Measurements from ENCODE around the gene DOK7. TPM values are rescaled to one million over a fixed set of nuclear protein-coding genes. Genes with fewer than 3 reads are reported as not detected.
A peak's percentile ranks its signal among the peaks of the same experiment; 100 is the strongest.

Gene DOK7
- polyA plus RNA-seq, 4 donors = 0.28 to 7.5 (median 0.81) TPM; not detected in 1

DNA sequence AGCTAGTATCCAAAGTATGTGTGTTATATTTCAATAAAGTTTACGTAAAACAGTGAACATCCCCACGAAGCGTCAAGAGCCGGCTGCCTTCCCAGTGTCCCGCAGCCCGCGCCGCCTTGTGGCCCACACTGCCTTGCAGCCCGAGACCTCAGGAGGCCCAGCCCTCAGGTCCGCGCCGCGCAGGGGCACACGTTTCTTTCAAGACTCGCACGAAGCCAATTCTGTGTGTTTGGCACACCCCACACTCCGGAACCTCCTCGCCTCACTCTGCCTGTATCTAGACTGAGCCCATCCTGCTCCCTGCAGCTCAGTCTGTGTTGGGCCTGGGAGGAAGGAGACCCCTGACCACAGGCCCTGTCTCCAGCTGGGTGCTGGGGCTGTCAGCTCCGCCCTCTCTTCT lies 63.4 kb downstream of the DOK7 start:
- DNase-seq (no peak), FAIRE-seq (no peak)
- Histone ChIP-seq H3K36me3 (ENCODE audit: control insufficient read depth in 3 of 3, insufficient read depth in 2 of 3, low read depth in 1 of 3, low read length in 3 of 3) (peaks cover 7 to 94% (median 10%) of the 10 kb centered on the region in 3 donors), H3K27ac (ENCODE audit: low read depth in 1 of 3, low read length in 2 of 3) (no peak overlapping the region), H3K9me3 (ENCODE audit: control insufficient read depth in 2 of 2, insufficient read depth in 1 of 2, low read depth in 1 of 2, low read length in 1 of 2) (no peaks in the 10 kb centered on the region), H3K4me1 (ENCODE audit: control insufficient read depth in 3 of 3, insufficient read depth in 2 of 3, low read depth in 1 of 3, low read length in 2 of 3) (peaks cover 6 to 19% (median 10%) of the 10 kb centered on the region in 3 donors), H3K27me3 (ENCODE audit: control insufficient read depth in 3 of 3, insufficient read depth in 3 of 3, low read length in 3 of 3) (no peaks in the 10 kb centered on the region), H3K4me3 (ENCODE audit: low read depth in 1 of 3, low read length in 3 of 3) (no peak overlapping the region)
- WGBS, 3 donors = 93 to 97% (median 94%) methylated on average over 19 of the region's 19 CpGs

DNA sequence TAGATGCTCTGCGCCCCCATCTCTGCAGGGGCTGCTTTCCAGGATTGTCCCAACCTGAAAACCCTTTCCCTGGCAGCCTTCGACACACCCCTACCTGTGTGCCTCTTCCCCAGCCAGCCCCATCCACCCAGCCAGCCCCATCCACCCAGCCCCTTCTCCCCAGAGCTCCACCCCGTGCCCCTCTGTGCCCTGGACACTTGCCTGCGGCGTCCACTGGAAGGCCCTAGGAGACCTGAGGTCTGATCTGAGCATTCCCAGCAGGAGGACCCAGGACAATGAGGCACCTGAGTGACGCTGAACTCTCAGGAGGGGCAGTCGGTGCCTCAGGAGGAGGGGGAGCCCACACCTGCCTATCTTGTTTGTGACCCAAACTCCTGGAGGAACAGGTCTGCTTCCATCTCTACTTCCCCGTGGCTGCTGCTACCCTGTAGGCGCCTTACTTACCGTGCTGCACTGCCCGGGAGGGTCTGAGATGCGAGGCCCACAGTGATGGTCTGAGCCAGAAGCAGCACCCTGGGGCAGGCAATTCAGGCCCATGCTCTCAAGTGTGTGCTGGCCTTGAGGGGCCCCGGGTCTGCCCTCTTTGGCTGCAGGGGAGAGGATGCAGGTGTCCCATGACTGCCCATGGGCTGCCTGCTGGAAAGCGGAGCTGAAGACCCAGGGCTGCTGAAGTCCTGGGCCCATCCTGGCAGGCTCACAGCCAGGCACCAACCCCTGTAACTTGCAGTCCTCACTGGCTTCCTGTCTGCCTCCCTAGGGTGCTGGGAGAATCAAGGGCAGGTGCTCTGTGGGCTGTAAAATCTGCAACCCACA lies 64.2 kb downstream of the DOK7 start:
- no peaks in the 10 kb centered on the region for H3K27me3 ChIP-seq (ENCODE audit: control insufficient read depth in 3 of 3, insufficient read depth in 3 of 3, low read length in 3 of 3)
- no peak for FAIRE-seq
- peaks cover 6 to 20% (median 12%) of the 10 kb centered on the region in 3 donors for H3K4me1 ChIP-seq (ENCODE audit: control insufficient read depth in 3 of 3, insufficient read depth in 2 of 3, low read depth in 1 of 3, low read length in 2 of 3)
- no peak overlapping the region for H3K27ac ChIP-seq (ENCODE audit: low read depth in 1 of 3, low read length in 2 of 3)
- peaks cover 5 to 85% (median 7%) of the 10 kb centered on the region in 3 donors for H3K36me3 ChIP-seq (ENCODE audit: control insufficient read depth in 3 of 3, insufficient read depth in 2 of 3, low read depth in 1 of 3, low read length in 3 of 3)
- WGBS, 3 donors = 89 to 93% (median 93%) methylated on average over 14 of the region's 14 CpGs
- H3K9me3 ChIP-seq (ENCODE audit: control insufficient read depth in 2 of 2, insufficient read depth in 1 of 2, low read depth in 1 of 2, low read length in 1 of 2) = no peaks in the 10 kb centered on the region
- H3K4me3 ChIP-seq (ENCODE audit: low read depth in 1 of 3, low read length in 3 of 3) = no peak overlapping the region
- no peak for DNase-seq

- FAIRE-seq = no peak
- DNase-seq = no peak
- 90 to 95% (median 91%) methylated on average over 26 to 27 of the region's 27 CpGs for WGBS, 3 donors
- no peak overlapping the region for H3K27ac ChIP-seq (ENCODE audit: low read depth in 1 of 3, low read length in 2 of 3)
- peaks cover 6 to 26% (median 12%) of the 10 kb centered on the region in 3 donors for H3K4me1 ChIP-seq (ENCODE audit: control insufficient read depth in 3 of 3, insufficient read depth in 2 of 3, low read depth in 1 of 3, low read length in 2 of 3)
- peaks cover 3 to 77% (median 5%) of the 10 kb centered on the region in 3 donors for H3K36me3 ChIP-seq (ENCODE audit: control insufficient read depth in 3 of 3, insufficient read depth in 2 of 3, low read depth in 1 of 3, low read length in 3 of 3)
- no peak overlapping the region for H3K4me3 ChIP-seq (ENCODE audit: low read depth in 1 of 3, low read length in 3 of 3)
- no peaks in the 10 kb centered on the region for H3K9me3 ChIP-seq (ENCODE audit: control insufficient read depth in 2 of 2, insufficient read depth in 1 of 2, low read depth in 1 of 2, low read length in 1 of 2)
- H3K27me3 ChIP-seq (ENCODE audit: control insufficient read depth in 3 of 3, insufficient read depth in 3 of 3, low read length in 3 of 3) = no peaks in the 10 kb centered on the region
These were observed 65.1 kb downstream of the DOK7 start for GRCh38 chr4:3527914-3528876.

DNA sequence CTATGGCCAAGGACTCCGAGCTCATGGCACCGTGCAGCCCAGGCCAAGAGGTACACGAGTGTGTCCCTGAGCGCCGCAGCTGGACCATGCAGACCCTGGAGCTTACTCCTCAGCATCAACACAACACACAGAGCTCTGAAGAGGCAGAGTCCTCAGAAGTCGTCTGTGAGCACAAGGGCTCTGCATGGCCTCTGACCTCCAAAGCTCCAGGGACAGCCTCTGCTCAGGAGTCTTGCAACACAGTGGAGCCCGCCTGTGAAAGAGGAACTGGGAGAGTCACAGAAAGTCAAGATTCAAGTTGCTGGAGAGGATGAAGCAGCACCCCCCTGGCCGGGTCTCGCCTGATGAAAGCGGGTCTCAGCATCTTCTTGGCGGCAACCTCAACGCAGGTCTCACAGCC lies 66.3 kb downstream of the DOK7 start:
- Histone ChIP-seq H3K27ac (ENCODE audit: low read depth in 1 of 3, low read length in 2 of 3) (no peak overlapping the region), H3K36me3 (ENCODE audit: control insufficient read depth in 3 of 3, insufficient read depth in 2 of 3, low read depth in 1 of 3, low read length in 3 of 3) (peaks cover 0 to 65% (median 3%) of the 10 kb centered on the region in 3 donors), H3K4me3 (ENCODE audit: low read depth in 1 of 3, low read length in 3 of 3) (no peak overlapping the region), H3K9me3 (ENCODE audit: control insufficient read depth in 2 of 2, insufficient read depth in 1 of 2, low read depth in 1 of 2, low read length in 1 of 2) (no peaks in the 10 kb centered on the region), H3K4me1 (ENCODE audit: control insufficient read depth in 3 of 3, insufficient read depth in 2 of 3, low read depth in 1 of 3, low read length in 2 of 3) (peaks cover 6 to 26% (median 12%) of the 10 kb centered on the region in 3 donors), H3K27me3 (ENCODE audit: control insufficient read depth in 3 of 3, insufficient read depth in 3 of 3, low read length in 3 of 3) (no peaks in the 10 kb centered on the region)
- 81 to 91% (median 84%) methylated on average over 12 of the region's 12 CpGs for WGBS, 3 donors
- FAIRE-seq (no peak), DNase-seq (no peak)

DNA sequence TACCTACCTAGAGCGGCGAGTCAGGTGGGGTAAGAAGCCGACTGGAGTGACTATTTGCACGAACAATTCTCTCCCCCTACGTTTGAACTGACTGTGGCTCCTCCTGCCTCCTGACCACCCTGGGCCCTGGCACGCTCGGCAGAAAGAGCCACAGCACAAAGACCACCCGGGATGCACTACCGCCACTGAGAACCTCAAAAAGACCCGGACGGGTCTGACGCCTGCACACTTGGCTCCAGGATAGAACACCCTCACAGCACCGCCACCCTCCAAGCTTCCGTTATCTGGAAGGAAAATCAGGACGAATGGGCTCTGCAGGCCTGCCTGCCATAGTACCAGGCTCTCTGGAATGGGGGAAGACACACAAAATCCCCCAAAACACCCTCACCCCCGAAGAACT lies 66.9 kb downstream of the DOK7 start:
- Histone ChIP-seq H3K36me3 (ENCODE audit: control insufficient read depth in 3 of 3, insufficient read depth in 2 of 3, low read depth in 1 of 3, low read length in 3 of 3) (peaks cover 0 to 58% (median 3%) of the 10 kb centered on the region in 3 donors), H3K27me3 (ENCODE audit: control insufficient read depth in 3 of 3, insufficient read depth in 3 of 3, low read length in 3 of 3) (no peaks in the 10 kb centered on the region), H3K9me3 (ENCODE audit: control insufficient read depth in 2 of 2, insufficient read depth in 1 of 2, low read depth in 1 of 2, low read length in 1 of 2) (no peaks in the 10 kb centered on the region), H3K27ac (ENCODE audit: low read depth in 1 of 3, low read length in 2 of 3) (no peak overlapping the region), H3K4me3 (ENCODE audit: low read depth in 1 of 3, low read length in 3 of 3) (peak overlapping the region in 1 of 3 donors; percentile 91), H3K4me1 (ENCODE audit: control insufficient read depth in 3 of 3, insufficient read depth in 2 of 3, low read depth in 1 of 3, low read length in 2 of 3) (peaks cover 6 to 26% (median 12%) of the 10 kb centered on the region in 3 donors)
- FAIRE-seq = no peak
- no peak for DNase-seq
- WGBS, 3 donors = 93 to 96% (median 94%) methylated on average over 16 of the region's 16 CpGs

DNA sequence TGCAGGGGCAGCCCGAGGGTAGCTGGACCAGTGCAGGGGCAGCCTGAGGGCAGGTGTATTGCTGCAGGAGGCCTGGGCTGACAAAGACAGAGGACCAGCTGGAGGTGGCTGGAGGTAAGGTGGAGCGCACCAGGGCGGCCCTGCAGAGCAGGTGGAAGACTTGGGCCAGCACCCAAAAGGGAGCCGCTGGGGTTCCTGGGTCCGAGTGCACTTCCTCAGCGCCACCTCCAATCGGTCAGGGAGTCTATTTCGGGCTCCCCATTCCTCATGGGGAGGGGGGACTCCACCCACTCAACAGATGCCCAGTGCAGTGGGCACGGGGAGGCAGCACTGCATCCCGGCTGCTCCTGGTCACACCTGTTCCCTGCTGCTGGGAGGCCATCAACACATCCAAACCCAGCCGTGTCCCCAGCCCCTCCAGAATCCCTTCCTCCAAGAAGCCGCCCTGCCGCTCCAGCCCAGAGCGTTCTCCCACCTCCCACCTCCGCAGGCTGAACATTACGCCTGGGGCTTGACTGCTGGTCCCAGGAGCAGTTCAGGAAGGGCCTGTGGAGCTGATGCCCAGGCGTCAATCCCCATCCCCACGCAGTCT lies 67.7 kb downstream of the DOK7 start:
- FAIRE-seq = no peak
- Histone ChIP-seq H3K27ac (ENCODE audit: low read depth in 1 of 3, low read length in 2 of 3) (no peak overlapping the region), H3K4me3 (ENCODE audit: low read depth in 1 of 3, low read length in 3 of 3) (peak overlapping the region in 2 of 3 donors; percentile 88 to 91), H3K36me3 (ENCODE audit: control insufficient read depth in 3 of 3, insufficient read depth in 2 of 3, low read depth in 1 of 3, low read length in 3 of 3) (peaks cover 0 to 51% (median 3%) of the 10 kb centered on the region in 3 donors), H3K27me3 (ENCODE audit: control insufficient read depth in 3 of 3, insufficient read depth in 3 of 3, low read length in 3 of 3) (no peaks in the 10 kb centered on the region), H3K9me3 (ENCODE audit: control insufficient read depth in 2 of 2, insufficient read depth in 1 of 2, low read depth in 1 of 2, low read length in 1 of 2) (no peaks in the 10 kb centered on the region), H3K4me1 (ENCODE audit: control insufficient read depth in 3 of 3, insufficient read depth in 2 of 3, low read depth in 1 of 3, low read length in 2 of 3) (peaks cover 6 to 26% (median 12%) of the 10 kb centered on the region in 3 donors)
- WGBS, 3 donors = 62 to 79% (median 75%) methylated on average over 15 to 18 of the region's 18 CpGs
- DNase-seq = peak in 1 of 2 donors; percentile 11

- Histone ChIP-seq H3K27me3 (ENCODE audit: control insufficient read depth in 3 of 3, insufficient read depth in 3 of 3, low read length in 3 of 3) (no peaks in the 10 kb centered on the region), H3K27ac (ENCODE audit: low read depth in 1 of 3, low read length in 2 of 3) (no peak overlapping the region), H3K4me3 (ENCODE audit: low read depth in 1 of 3, low read length in 3 of 3) (peak overlapping the region; percentile 88 to 96 (median 91)), H3K36me3 (ENCODE audit: control insufficient read depth in 3 of 3, insufficient read depth in 2 of 3, low read depth in 1 of 3, low read length in 3 of 3) (peaks cover 0 to 45% (median 3%) of the 10 kb centered on the region in 3 donors), H3K9me3 (ENCODE audit: control insufficient read depth in 2 of 2, insufficient read depth in 1 of 2, low read depth in 1 of 2, low read length in 1 of 2) (no peaks in the 10 kb centered on the region), H3K4me1 (ENCODE audit: control insufficient read depth in 3 of 3, insufficient read depth in 2 of 3, low read depth in 1 of 3, low read length in 2 of 3) (peaks cover 6 to 26% (median 12%) of the 10 kb centered on the region in 3 donors)
- no peak for FAIRE-seq
- peak; percentile 29 to 54 for DNase-seq
- 7 to 18% (median 15%) methylated on average over 17 of the region's 17 CpGs for WGBS, 3 donors
These were observed 68.3 kb downstream of the DOK7 start for GRCh38 chr4:3531318-3531878.

Data from small intestine (tissue), 7 donors.